Chondrocyte (in vitro differentiated cells): ENCODE results near the gene PPFIBP2. TPM values are rescaled to one million over a fixed set of nuclear protein-coding genes. Genes with fewer than 3 reads are reported as not detected.
A peak's percentile ranks its signal among the peaks of the same experiment; 100 is the strongest.
"Not testable (repeated sequence)": the region's sequence is repeated elsewhere in the genome, so short reads cannot be mapped to it uniquely, and the experiment has no call there.

Experiments
- DNase-seq: peaks from one replicate; pipeline ENCODE4 v3.0.0; 2021; ENCODE audit warnings: mixed read lengths, low spot score
- H3K27ac Mint-ChIP-seq: one replicate; pipeline ENCODE4 v1.8.0; 2021; ENCODE audit warnings: mild to moderate bottlenecking, moderate library complexity, mixed read lengths; ENCODE audit not compliant: unreplicated experiment
- H3K27me3 Mint-ChIP-seq: 2 replicates; pipeline ENCODE4 v1.8.0; 2021; ENCODE audit warnings: low read depth, mixed read lengths
- H3K36me3 Mint-ChIP-seq: 2 replicates; pipeline ENCODE4 v1.8.0; 2021; ENCODE audit warnings: low read depth, mixed read lengths
- H3K4me1 Mint-ChIP-seq: 2 replicates; pipeline ENCODE4 v1.8.0; 2021; ENCODE audit warnings: low read depth, mild to moderate bottlenecking, mixed read lengths
- H3K4me3 Mint-ChIP-seq: one replicate; pipeline ENCODE4 v1.8.0; 2021; ENCODE audit warnings: mild to moderate bottlenecking, moderate library complexity, mixed read lengths; ENCODE audit not compliant: unreplicated experiment
- H3K9me3 Mint-ChIP-seq: 2 replicates; pipeline ENCODE4 v1.8.0; 2021; ENCODE audit warnings: low read depth, mixed read lengths
- total RNA-seq: library from RNA; stranded (reverse); gene quantifications from 3 replicates; pipeline ENCODE4 v1.2.1, GENCODE V29; 2021
- TF ChIP-seq, protein P1 (sequence below): fragments of 200-600 bp; sonication (generic); IDR thresholded peaks from 2 replicates; pipeline ENCODE4 v1.5.0; 2021; ENCODE audit warnings: antibody characterized with exemption, mild to moderate bottlenecking, moderate library complexity

The PPFIBP2 gene
- total RNA-seq, 1 donor from 2014 or later, result 90.8 TPM

DNA sequence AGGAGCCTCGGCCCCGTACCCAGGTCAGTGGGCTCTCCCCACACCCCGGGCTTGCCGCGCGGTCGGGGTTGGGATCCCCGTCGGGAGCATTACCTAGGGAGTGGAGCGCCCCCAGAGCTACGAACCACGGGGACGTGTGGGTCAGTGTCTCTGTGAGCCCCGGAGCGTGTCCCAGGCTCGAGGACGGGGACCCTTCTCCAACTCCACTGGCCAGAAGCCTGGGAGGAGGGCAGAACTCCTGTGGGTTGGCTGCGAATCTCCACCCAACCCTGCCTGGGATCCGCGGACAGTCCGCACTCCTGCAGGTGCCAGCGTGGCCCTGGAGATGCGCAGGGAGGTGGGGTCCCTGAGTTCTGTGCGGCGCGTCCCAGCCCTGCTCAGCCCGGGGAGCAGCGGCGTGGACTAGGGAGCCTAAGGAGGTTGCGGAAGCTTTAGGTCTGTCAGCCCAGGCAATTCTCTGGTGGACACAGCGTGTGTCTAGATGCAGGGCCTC is 346 bp downstream of the PPFIBP2 start:
- peak overlapping the region; percentile 85 for H3K4me3 Mint-ChIP-seq
- H3K9me3 Mint-ChIP-seq, result no peaks in the 10 kb centered on the region
- TF ChIP-seq, protein P1, sequence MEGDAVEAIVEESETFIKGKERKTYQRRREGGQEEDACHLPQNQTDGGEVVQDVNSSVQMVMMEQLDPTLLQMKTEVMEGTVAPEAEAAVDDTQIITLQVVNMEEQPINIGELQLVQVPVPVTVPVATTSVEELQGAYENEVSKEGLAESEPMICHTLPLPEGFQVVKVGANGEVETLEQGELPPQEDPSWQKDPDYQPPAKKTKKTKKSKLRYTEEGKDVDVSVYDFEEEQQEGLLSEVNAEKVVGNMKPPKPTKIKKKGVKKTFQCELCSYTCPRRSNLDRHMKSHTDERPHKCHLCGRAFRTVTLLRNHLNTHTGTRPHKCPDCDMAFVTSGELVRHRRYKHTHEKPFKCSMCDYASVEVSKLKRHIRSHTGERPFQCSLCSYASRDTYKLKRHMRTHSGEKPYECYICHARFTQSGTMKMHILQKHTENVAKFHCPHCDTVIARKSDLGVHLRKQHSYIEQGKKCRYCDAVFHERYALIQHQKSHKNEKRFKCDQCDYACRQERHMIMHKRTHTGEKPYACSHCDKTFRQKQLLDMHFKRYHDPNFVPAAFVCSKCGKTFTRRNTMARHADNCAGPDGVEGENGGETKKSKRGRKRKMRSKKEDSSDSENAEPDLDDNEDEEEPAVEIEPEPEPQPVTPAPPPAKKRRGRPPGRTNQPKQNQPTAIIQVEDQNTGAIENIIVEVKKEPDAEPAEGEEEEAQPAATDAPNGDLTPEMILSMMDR, result no peak
- peaks cover 23% of the 10 kb centered on the region for H3K4me1 Mint-ChIP-seq
- no peak overlapping the region for H3K27ac Mint-ChIP-seq
- no peak for DNase-seq
- no peaks in the 10 kb centered on the region for H3K36me3 Mint-ChIP-seq
- H3K27me3 Mint-ChIP-seq, result peaks cover 3% of the 10 kb centered on the region

DNA sequence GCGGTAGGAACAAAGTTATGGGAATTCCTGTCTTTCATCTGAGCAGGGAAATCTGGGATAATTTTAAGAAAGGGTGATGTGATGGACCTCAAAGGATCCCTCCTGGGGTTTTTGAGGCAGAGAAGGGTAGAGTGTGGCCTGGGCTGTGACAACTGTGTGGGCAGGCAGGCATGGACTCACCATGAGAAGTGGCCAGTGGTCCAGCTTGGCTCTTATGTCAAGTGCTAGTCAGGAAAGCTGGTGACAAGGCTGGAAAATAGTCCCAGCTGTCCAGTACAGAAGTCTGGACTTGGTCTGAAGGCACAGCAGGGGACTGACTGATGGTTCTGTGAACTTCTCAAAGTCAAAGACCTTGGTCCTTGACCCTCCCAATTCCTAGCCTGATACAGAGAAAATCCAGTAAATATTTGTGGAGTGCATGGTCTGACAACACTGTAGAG is 1.7 kb downstream of the PPFIBP2 start:
- H3K4me1 Mint-ChIP-seq, result peaks cover 23% of the 10 kb centered on the region
- no peaks in the 10 kb centered on the region for H3K36me3 Mint-ChIP-seq
- TF ChIP-seq, protein P1, result no peak
- no peak overlapping the region for H3K4me3 Mint-ChIP-seq
- H3K27me3 Mint-ChIP-seq, result peaks cover 3% of the 10 kb centered on the region
- no peaks in the 10 kb centered on the region for H3K9me3 Mint-ChIP-seq
- DNase-seq, result no peak
- no peak overlapping the region for H3K27ac Mint-ChIP-seq

DNA sequence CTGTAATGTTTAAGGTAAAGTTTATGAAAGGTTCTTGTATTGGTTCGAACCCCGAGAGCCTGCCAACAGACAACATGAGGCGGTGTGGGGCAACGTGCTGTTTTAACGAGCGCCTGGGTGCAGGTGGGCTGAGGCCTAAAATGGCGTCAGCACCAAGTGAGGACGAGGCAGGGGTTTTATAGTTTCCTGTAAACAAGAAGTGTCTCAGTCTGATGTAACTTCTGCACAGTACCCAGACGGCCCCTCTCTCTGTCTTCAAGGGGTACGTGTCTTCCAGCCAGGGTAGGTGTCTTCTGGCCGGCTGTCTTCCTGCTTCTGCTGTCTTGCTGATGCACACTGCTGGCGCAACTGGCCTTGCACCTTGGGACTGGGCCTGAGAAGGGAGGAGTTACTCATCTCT is 2.7 kb downstream of the PPFIBP2 start:
- no peak for DNase-seq
- H3K9me3 Mint-ChIP-seq, result no peaks in the 10 kb centered on the region
- no peak overlapping the region for H3K27ac Mint-ChIP-seq
- H3K36me3 Mint-ChIP-seq, result no peaks in the 10 kb centered on the region
- H3K4me3 Mint-ChIP-seq, result no peak overlapping the region
- peaks cover 19% of the 10 kb centered on the region for H3K4me1 Mint-ChIP-seq
- TF ChIP-seq, protein P1, result no peak
- H3K27me3 Mint-ChIP-seq, result peaks cover 3% of the 10 kb centered on the region

DNA sequence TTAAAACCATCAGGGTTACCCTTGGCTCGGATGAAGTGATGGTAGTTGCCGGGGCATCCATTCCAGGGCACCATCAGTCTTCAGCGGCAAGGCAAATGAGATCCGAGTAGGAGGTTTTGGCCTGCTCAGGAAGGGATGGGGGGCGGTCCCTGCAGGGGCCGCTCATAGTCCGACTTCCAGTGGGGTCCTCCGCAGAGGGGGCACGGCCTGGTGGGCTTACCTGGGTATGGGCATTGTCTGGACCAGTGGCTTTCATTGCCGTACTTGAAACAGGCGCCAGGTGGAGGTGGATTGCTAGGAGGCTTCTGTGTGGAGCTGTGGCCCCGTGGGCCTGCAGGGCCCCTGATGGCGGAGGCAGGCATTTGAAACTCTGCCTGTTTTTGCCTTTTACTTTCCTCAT is 3.9 kb downstream of the PPFIBP2 start:
- not testable (repeated sequence) for H3K9me3 Mint-ChIP-seq, DNase-seq, H3K27me3 Mint-ChIP-seq, H3K4me3 Mint-ChIP-seq, H3K4me1 Mint-ChIP-seq, H3K27ac Mint-ChIP-seq, H3K36me3 Mint-ChIP-seq

DNA sequence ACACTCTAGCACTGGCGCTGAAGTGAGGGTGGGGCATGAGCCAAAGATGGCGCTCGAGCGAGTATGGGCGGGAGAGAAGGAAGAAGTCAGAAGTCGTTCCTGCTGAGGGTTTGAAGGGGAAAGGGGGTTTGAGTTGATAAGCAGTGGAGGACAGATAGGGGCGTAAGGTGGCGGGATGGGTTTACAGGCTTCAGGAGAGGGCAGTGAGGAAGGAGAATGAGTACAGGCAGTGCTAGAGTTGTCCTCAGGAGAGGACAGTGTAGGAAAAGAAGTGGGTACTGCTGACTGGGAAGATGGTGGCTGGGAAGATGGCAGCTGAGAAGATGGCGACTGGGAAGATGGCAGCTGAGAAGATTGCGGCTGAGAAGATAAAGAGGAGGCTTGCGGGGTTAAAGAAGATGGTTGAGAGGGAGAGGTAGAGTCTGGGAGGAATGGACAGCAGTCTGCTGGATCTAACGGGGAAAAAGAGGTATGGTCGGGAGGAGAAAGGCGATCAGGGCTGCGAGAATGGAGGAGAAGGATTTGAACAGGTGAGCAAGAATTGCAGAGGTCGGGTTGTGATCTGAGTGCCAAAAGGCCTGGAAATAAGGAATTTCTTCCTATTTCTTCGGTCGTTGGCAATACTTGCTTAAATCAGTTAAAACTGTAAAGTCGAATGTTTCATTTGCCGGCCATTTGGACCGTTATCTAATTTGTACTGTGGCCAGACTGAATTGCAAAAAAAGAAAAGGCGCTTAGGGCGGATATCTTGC is 5.2 kb downstream of the PPFIBP2 start:
- Mint-ChIP-seq H3K36me3 (no peaks in the 10 kb centered on the region), H3K27ac (no peak overlapping the region), H3K4me3 (no peak overlapping the region), H3K9me3 (no peaks in the 10 kb centered on the region), H3K27me3 (peaks cover 3% of the 10 kb centered on the region), H3K4me1 (no peaks in the 10 kb centered on the region)
- TF ChIP-seq, protein P1, result no peak
- DNase-seq, result no peak
